ENCODE results near the gene FOXS1.

DNA sequence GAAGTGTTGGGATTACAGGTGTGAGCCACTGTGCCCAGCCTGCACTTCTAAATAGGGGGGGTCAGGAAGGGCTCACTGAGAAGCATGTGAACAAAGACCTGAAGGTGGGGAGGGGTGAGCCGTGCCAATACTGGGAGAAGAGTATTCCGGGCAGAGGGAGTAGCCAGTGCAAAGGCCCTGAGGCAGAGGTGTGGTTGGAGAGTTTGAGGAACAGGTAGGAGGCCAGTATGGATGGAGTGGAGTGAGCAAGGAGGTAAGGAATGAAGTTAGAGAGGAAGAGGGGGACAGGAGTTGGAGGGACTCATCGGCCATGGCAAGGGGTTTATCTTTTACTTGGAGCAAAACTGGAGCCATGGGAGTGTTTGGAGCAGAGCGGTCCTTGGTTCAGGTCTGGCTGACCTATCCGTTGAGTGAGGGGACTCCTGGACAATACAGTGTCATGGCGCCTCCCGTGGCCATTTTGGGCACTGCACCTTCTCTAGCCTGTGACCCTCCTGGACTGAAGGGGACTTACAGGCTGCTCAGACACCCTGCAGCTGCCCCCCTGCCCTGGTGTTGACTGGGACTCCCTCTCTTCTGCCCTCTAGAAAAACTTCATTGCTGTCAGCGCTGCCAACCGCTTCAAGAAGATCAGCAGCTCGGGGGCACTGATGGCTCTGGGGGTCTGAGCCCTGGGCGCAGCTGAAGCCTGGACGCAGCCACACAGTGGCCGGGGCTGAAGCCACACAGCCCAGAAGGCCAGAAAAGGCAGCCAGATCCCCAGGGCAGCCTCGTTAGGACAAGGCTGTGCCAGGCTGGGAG is 12.1 kb downstream of the FOXS1 start:
- TF ChIP-seq CTCF (IDR thresholded peaks at IDR 0.05) (peak; percentile 93), EZH2phosphoT487 (IDR thresholded peaks at IDR 0.05) (no peak), EZH2 (IDR thresholded peaks at IDR 0.05) (no peak)

All from neural progenitor cell (in vitro differentiated cells).